Hematopoietic multipotent progenitor cell treated with erythropoietin and hydrocortisone succinate and interleukin-3 and kit ligand, for 15 days (in vitro differentiated cells): Measurements from ENCODE around the gene KIF6.
"Not testable (repeated sequence)": the region's sequence is repeated elsewhere in the genome, so short reads cannot be mapped to it uniquely, and the experiment has no call there.

ENCODE experiments used
- DNase-seq: peaks from one replicate; pipeline ENCODE4 v3.0.0-alpha.2; 2015; ENCODE audit warnings: low spot score

KIF6 gene

GRCh38 chr6:39313526-39314272 lies 411.5 kb downstream of the KIF6 start:
- no peak for DNase-seq

GRCh38 chr6:39312912-39313525 lies 412.2 kb downstream of the KIF6 start:
- no peak for DNase-seq

GRCh38 chr6:39310542-39310941 lies 414.7 kb downstream of the KIF6 start:
- no peak for DNase-seq

GRCh38 chr6:39309942-39310531 lies 415.2 kb downstream of the KIF6 start:
- DNase-seq = peak; percentile 60

GRCh38 chr6:39307462-39307861 lies 417.7 kb downstream of the KIF6 start:
- DNase-seq = no peak

- no peak for DNase-seq
Measured at GRCh38 chr6:39304951-39305350, 420.3 kb downstream of the KIF6 start.

- DNase-seq = no peak
Measured at GRCh38 chr6:39303425-39304153, 421.6 kb downstream of the KIF6 start.

GRCh38 chr6:39302669-39303424 lies 422.4 kb downstream of the KIF6 start:
- DNase-seq = peak; percentile 76

- no peak for DNase-seq
Measured at GRCh38 chr6:39302011-39302410, 423.2 kb downstream of the KIF6 start.

GRCh38 chr6:39301606-39302005 lies 423.6 kb downstream of the KIF6 start:
- no peak for DNase-seq

GRCh38 chr6:39300739-39301138 lies 424.5 kb downstream of the KIF6 start:
- no peak for DNase-seq

GRCh38 chr6:39298061-39298460 lies 427.1 kb downstream of the KIF6 start:
- DNase-seq = no peak

GRCh38 chr6:39296745-39297640 lies 428.2 kb downstream of the KIF6 start:
- DNase-seq = no peak

GRCh38 chr6:39295611-39296011 lies 429.6 kb downstream of the KIF6 start:
- no peak for DNase-seq

GRCh38 chr6:39294899-39295298 lies 430.3 kb downstream of the KIF6 start:
- DNase-seq = no peak

- no peak for DNase-seq
Measured at GRCh38 chr6:39294133-39294532, 431.1 kb downstream of the KIF6 start.

GRCh38 chr6:39292637-39293036 lies 432.6 kb downstream of the KIF6 start:
- no peak for DNase-seq

GRCh38 chr6:39289490-39289889 lies 435.7 kb downstream of the KIF6 start:
- no peak for DNase-seq

- no peak for DNase-seq
Measured at GRCh38 chr6:39287601-39288000, 437.6 kb downstream of the KIF6 start.

GRCh38 chr6:39286596-39286995 lies 438.6 kb downstream of the KIF6 start:
- DNase-seq = not testable (repeated sequence)

GRCh38 chr6:39282774-39283173 lies 442.4 kb downstream of the KIF6 start:
- no peak for DNase-seq
